ENCODE measurements around the gene CYP26C1. TPM values are rescaled to one million over a fixed set of nuclear protein-coding genes. Genes with fewer than 3 reads are reported as not detected.

The CYP26C1 gene
- total and polyA plus RNA-seq, 3 donors from 2014 or later = 0.17 to 0.68 (median 0.31) TPM

- no peaks in the 10 kb centered on the region for H3K27me3 ChIP-seq
- intact Hi-C loops (cut with DNase I; ENCODE audit: low total_unique reads) = no loop called here
- 72 to 79% methylated on average over 4 of the region's 4 CpGs for WGBS, 2 donors
- no peaks in the 10 kb centered on the region for H3K36me3 ChIP-seq (ENCODE audit: low read depth, missing control alignments)
- peak; percentile 79 for DNase-seq
- H3K9me3 ChIP-seq = no peaks in the 10 kb centered on the region
- no peak overlapping the region for H3K27ac ChIP-seq
- no peak overlapping the region for H3K4me3 ChIP-seq
- H3K4me1 ChIP-seq = no peaks in the 10 kb centered on the region
- TF ChIP-seq POLR2A (IDR thresholded peaks at IDR 0.05) (no peak), CTCF (IDR thresholded peaks at IDR 0.05) (peak in 1 of 3 experiments; percentile 18)
These were observed 55.2 kb downstream of the CYP26C1 start for GRCh38 chr10:93115661-93116383.

Other genes starting within 250 kb of the CYP26C1 start
- 10 to 100 TPM; 28.0 to 38.5 TPM for gene EXOC6, start 212.3 kb upstream of the CYP26C1 start, total RNA-seq
- 13.3 TPM for gene EXOC6, start 212.3 kb upstream of the CYP26C1 start, polyA plus RNA-seq (ENCODE audit: insufficient read depth, low read depth, low replicate concordance)
- not detected for gene CYP26A1, start 13.1 kb downstream of the CYP26C1 start, total RNA-seq
- 0.57 TPM for gene CYP26A1, start 13.1 kb downstream of the CYP26C1 start, polyA plus RNA-seq (ENCODE audit: insufficient read depth, low read depth, low replicate concordance)